Mammary epithelial cell (primary cell): ENCODE data around the gene SORCS2.

ENCODE experiments used
- EZH2 ChIP-seq: IDR thresholded peaks from 2 replicates; pipeline ENCODE4 v1.6.1; 2012; ENCODE audit warnings: low read length, inconsistent platforms, borderline replicate concordance
- TF ChIP-seq, protein P1 (sequence below), 2 donors: IDR thresholded peaks in 1 of 2; conservative IDR thresholded peaks in 1 of 2; 2 replicates each; pipeline ENCODE4 v1.5.1; 2011 to 2012; ENCODE audit warnings: inconsistent platforms in 2 of 2, low read length in 2 of 2, mild to moderate bottlenecking in 2 of 2, control low read depth in 1 of 2, low read depth in 1 of 2; ENCODE audit not compliant: insufficient read depth in 1 of 2; ENCODE audit errors: extremely low read depth in 1 of 2

DNA sequence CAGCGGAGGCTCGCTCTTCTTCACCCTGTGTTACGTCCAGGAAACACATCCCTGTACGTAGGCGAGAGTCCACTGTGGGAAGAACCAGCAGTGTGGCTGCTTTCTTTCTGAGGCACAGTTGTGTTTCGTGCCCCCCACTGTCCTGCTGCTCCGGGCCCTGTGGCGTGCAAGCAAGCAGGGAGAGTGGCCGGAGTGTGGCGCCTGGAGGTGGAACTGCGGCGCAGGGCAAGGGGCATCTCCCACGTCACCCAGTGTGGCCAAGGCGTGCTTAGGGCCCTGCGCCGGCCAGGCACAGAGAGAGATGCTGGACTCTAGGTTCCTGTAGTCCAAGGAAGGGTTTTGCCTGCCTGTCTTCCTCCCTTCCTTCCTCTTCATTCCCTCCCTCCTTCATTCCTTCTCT, 255.7 kb downstream of the SORCS2 start:
- TF ChIP-seq, protein P1, sequence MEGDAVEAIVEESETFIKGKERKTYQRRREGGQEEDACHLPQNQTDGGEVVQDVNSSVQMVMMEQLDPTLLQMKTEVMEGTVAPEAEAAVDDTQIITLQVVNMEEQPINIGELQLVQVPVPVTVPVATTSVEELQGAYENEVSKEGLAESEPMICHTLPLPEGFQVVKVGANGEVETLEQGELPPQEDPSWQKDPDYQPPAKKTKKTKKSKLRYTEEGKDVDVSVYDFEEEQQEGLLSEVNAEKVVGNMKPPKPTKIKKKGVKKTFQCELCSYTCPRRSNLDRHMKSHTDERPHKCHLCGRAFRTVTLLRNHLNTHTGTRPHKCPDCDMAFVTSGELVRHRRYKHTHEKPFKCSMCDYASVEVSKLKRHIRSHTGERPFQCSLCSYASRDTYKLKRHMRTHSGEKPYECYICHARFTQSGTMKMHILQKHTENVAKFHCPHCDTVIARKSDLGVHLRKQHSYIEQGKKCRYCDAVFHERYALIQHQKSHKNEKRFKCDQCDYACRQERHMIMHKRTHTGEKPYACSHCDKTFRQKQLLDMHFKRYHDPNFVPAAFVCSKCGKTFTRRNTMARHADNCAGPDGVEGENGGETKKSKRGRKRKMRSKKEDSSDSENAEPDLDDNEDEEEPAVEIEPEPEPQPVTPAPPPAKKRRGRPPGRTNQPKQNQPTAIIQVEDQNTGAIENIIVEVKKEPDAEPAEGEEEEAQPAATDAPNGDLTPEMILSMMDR (conservative IDR thresholded peaks at IDR 0.05 in 1 of 2, IDR thresholded peaks at IDR 0.05 in 1 of 2; ENCODE audit: extremely low read depth in 1 of 2, insufficient read depth in 1 of 2, low read depth in 1 of 2, low read length in 2 of 2) = no peak
- TF ChIP-seq EZH2 = no peak
